GM12801 (cell line): ENCODE data around the gene TANGO6.

Experiments
- CTCF ChIP-seq: IDR thresholded peaks from one replicate; pipeline ENCODE4 v1.5.1; 2011; ENCODE audit warnings: control low read depth; ENCODE audit not compliant: insufficient read length; ENCODE audit errors: extremely low read depth

The TANGO6 gene

GRCh38 chr16:68954911-68955635 is 111.7 kb downstream of the TANGO6 start:
- no peak for TF ChIP-seq CTCF

GRCh38 chr16:68960910-68961309 is 117.6 kb downstream of the TANGO6 start:
- no peak for TF ChIP-seq CTCF

- no peak for TF ChIP-seq CTCF
These were observed 118.6 kb downstream of the TANGO6 start for GRCh38 chr16:68961778-68962402.

GRCh38 chr16:68969338-68969737 is 126.0 kb downstream of the TANGO6 start:
- TF ChIP-seq CTCF: no peak

- TF ChIP-seq CTCF: no peak
These were observed 128.7 kb downstream of the TANGO6 start for GRCh38 chr16:68972013-68972412.

- TF ChIP-seq CTCF: no peak
These were observed 129.4 kb downstream of the TANGO6 start for GRCh38 chr16:68972720-68973119.

GRCh38 chr16:68973611-68974120 is 130.3 kb downstream of the TANGO6 start:
- no peak for TF ChIP-seq CTCF
